GM21723 (cell line): Measurements from ENCODE around the gene HOXB8.

Experiments used
- ATAC-seq: cut with Tn5 transposase; IDR thresholded peaks from one replicate; pipeline ENCODE4 v1.9.1; 2021; ENCODE audit warnings: mild to moderate bottlenecking, moderate library complexity; ENCODE audit not compliant: unreplicated experiment

The HOXB8 gene

DNA sequence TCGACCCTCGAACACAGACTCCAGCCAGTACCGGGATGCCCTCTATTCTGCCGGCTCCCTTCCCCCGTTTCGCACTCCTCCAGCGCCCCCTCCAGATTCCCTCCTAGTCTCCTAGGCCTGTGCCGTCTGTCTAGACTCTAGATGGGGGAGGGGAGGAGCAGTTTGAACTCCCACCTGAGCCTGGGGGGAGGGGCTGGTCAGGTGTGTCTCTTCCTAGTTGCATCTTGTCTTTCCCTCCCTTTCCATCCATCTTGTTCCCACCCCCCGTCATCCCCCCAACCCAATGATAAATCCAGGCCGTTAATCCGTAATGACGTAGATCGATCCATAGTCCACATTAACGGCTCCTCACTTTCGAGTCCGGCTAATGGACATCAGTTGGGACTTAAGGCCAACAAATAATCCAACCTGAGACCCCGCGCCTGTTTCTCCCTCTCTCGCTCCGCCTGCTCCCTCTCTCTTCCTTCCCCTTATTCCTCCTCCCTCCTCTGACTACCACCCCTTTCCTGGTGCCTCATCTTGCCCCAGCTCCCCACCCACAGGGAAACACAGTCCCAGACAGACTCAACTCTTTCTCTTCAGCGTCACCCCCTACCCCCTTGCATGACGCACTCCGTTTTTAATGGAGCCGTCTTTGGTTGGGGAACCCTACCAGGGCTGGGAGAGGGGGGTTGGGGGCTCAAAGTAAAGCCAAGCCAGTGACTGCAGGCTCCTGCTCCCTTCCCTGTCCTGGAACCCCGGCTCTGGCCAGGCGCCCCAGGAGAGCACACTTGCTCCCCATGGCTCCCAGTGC, 18.2 kb downstream of the HOXB8 start:
- no peak for ATAC-seq

DNA sequence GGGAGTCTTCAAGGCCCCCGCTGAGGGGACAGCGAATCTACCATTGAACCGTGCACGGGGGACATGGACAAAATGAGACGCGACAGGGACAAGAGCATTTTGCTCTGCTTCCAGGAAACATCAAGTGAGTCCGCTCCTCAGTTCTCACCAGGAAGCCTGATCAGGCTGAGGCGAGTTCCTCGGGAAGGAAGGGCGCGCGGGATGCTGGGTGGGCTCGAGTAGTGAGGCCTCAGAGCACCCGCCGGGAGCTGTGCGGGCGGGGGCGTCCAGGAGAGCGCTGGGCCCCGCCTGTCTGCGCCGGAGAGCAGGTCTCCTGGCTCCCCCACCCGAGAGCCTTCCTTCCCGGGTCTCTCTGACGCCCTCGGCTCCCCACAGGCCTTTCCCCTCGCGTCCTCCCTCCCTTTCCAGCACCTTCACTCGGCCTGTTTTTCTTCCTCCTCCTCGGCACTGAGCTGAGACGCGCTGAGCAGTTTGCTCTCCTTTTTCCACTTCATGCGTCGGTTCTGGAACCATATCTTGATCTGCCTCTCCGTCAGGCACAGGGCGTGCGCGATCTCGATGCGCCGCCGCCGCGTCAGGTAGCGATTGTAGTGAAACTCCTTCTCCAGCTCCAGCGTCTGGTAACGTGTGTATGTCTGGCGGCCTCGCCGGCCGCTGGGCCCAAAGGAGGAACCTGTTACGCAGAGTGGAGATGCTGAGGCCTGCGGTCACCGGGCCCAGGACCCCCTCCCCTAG, 18.9 kb downstream of the HOXB8 start:
- ATAC-seq: no peak

DNA sequence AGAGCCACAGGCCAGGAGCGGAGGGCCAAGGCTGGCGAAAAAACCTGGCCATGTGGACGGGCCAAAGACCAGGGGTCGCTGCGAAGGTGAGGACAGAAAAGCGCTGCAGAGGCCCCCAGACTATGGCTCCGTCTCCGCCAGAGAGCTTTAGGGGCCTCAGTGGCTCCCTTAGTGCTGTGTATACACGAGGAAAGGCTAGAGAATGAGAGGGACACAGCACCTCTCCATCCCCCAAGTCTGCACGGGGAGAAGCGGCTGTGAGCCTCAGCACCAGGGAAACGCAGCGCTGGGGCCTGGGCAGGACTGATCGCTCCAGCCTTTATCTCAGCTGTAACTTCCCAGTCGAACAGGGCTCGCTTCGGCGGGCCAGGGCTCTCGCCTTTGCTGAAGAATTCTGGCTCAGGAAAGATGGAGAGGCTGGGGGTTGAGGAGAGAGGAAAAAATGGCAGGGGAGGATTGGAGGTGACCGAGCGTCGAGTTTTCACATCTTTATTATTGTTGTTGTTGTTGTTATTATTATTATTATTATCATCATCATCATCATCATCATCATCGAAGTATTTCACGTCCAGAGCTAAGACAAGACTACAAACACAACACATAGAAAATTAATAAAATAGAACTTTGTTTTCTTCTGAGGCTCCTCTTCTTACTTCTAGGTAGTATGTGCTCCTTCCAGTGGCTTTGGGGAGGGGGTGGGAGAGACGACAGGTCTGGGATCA, 19.7 kb downstream of the HOXB8 start:
- ATAC-seq: no peak

DNA sequence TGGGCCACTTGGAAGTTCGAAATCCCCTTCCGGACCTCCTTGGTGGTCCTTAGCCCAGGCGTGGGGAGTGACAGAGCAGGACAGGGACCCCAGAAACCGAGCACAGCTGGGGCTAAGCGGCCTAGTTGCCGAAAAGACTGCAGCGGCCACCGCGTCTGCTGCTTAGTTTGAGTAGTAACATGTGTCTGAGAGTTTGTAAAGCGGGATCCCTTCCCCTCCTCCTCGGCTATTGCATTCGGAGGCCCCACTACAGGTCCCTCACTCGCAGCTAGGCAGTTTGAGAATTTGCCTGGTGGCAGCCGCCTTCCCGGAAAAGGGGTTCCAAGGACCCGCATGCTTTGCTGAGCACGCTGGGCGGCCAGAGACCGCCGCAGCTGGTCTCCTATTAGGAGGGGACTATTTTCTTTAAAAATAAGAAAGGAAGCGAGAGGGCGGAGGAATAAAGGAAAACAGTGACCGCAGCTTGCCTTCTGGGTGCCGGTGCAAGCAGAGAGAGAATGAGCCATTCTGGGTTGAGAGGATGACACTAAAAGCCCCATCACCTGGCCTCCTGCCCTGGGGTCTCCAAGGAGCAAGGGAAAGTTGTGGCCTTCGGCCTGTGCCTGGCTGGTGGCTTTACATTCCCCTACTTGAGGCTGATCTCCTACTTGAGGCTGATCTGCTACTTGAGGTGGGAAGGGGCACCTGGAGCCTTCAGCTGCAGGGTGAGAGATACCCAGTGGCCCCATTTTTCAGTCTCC, 20.4 kb downstream of the HOXB8 start:
- no peak for ATAC-seq

DNA sequence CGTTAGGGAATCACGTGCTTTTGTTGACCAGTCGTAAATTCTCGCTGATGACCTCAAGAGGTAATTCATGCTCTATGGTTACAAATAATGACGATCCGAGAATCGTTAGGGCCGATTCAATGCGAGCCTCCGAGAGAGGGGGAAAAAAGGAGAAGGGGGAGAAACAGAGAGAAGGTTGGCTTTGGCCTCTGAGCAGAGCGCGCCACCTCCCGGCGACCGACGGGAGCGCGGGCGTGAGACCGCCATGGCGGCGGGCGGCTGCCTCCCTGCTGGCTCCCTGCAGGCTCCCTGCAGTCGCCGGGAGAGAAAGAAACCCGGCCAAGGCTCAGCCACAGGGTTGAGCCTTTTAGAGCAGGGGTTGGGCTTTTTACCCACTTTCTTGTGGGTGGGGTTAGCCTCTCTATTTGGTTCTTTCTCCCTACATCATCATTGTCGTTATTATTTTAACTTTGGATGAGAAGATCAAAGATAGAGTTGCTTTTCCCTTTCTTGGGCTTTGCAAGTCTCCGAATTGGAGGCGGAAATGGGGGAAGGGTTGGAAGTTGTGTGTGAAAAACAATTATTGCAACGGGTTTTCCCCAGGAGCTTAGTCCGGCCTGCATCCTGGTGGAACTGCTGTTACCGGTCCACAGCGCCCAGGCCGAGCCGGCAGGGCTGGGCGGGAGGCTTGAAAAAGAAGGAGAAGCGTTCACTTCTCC, 21.1 kb downstream of the HOXB8 start:
- no peak for ATAC-seq

DNA sequence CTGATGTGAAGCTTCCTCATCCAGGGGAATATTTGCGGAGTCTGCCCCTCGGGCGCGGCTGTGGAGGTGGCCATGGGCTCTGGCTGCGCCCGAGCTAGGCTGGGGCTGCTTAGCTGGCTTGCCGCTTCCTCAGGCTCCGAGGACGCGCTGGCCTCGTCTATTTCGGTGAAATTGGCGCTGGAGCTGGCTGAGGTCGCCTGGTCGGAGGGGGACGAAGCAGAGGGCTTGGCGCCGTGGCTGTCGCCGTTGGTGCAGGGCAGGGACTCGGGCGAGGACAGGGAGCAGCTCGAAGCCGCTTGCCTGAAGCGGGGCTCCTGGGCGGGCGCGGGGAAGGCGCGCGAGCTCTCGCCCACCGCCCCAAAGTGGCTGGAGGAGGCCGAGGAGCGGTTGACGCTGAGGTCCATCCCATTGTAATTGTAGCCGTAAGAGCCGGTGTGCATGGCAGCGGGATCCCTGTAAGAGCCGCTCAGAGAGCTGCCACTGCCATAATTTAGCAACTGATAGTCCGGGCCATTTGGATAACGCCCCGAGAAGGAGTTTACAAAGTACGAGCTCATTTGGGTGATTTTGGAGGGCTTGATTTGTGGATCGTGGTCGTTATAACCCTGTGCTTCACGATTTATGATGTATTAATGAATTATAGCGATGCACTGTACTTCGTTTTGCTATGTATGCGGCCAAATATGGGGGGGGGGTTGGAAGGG, 21.8 kb downstream of the HOXB8 start, which contains the start of gene HOXB5:
Gene HOXB5 (minus strand): TSS at position 654 of the 704 bp plus-strand sequence. CDS start 97 bp downstream, at position 557.
- no peak for ATAC-seq

DNA sequence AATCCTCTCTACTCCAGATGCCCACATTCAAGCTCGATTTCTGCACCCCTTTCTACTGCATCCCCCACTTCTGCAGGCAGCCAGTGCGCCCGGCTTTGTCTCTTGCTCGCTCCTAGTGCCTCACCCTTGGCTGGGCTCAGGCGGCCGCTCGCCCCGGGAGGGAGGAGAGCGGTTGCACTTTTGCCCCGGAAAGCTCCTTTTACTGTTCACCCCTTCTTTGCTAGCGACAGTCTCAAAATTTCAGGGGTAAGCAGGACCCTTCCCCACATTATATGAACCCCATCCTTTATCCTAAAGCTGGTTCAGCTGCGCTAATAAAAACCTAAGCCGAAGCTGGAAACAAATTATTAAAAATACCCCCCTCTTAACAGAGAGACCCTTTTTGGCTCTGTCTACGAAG, 22.5 kb downstream of the HOXB8 start:
- no peak for ATAC-seq

DNA sequence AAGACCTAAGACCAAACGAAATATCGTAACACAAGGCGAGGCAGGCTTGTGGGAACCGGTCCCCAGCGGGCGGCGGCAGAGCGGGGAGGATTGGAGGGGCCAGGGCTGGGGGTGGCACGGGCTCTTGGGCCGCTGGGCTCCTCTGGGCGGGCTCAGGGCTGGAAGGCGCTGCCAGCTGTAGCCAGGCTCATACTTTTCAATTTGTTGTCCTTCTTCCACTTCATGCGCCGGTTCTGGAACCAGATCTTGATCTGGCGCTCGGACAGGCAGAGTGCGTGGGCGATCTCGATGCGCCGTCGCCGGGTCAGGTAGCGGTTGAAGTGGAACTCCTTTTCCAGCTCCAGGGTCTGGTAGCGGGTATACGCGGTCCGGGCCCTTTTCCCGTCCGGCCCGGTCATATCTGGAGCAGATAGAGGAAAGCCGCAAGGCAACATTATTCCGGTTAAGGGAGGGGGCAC, 23.0 kb downstream of the HOXB8 start:
- no peak for ATAC-seq

DNA sequence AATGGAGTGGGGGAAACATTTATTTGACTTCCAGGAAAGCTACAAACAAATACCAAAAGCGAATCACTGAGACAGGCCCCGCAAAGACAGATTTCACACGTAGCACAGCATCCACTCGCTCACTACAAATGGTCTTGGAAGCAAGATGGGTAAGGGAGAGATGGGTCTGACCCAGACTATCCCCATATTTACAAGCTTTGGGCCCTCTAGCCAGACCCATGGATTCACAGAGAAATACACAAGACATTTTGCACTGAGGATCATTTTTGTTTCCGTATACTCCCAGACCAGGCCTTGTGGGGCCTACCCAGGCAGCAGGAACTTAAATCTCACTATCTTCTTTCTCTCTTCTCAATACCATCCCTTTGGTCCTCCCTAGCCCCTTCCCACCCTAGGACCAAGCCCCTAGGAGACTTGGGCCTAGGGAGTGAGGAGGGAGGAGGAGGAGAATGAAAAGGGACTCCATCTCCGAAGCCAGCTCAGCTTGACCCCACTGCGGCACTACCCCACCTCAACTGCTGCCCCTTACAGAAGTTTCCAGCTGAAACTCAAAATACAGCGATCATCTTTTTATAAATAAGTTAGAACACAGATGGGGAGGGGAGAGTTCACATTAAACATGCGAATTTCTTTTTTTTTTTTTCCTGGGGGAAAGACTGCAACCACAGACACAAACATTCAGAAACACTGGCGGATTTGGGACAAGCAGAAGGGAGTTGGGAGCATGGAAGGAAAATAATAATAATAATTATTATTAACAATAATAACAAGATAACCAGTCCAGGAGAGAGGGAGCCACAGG, 23.6 kb downstream of the HOXB8 start:
- no peak for ATAC-seq

DNA sequence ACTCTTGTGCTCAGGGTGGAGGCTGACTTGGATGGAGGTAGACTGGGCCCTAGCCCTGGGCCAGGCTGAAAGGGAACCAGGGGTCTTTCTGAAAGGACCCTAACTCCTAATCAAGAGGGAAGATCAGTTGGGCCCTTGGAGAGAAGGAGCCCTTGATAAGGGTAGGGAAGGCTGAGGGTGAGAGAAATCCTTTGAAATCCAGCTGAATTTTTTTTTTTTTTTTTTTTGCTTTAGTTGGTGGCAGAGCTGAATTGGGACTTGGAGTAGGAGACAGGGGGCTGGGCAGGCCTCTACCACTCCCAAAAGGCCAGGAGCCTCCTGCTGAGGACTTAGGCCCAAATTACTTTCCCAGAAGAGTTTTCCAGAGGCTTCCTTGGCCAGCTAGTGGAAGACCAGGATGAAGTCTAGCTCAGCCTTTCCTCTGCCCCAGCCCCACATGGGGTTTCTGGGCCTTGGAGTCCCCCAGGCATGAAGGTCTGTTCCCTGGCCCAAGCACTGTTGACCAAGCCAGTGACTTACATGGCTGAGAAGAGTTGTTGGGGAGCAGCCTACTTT, 24.4 kb downstream of the HOXB8 start:
- ATAC-seq: no peak

DNA sequence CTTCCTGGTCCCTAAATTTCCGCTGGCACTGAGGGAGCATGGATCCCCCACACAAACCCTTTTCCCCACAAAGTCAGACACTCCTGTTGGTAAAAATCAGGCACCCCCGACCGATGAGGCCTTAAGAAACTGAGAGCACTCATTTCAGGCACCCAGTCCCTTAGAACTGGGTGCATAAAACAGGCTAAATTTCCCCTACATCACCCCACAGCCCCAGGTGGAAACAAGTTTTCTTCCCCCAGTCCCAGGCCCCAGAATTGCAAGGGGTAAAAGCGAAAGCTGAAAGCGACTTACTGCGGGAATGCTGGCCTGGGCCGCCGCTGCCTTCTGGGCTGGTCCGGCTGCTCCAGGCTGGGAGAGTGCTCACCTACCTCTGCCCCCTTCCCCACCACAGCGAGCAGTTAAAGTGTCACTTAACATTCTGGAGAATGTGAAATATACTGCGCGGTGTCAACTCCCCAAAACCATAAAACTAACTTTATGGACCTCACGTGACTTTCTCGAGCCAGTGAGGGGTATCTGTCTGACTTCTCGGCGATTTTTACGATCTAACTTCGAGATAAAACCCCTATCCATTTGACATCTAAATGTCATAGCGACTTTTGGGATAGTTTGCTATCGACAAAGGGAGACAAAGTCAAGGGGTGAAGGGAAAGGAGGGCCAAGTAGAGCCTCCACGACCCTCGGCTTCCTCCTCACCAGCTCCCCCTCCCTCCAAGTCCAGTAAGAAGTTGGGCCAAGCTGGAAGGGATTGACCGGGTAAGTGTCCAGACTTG, 25.1 kb downstream of the HOXB8 start, which contains the start of gene HOXB3:
Gene HOXB3 (minus strand): TSS at position 411 of the 776 bp plus-strand sequence. CDS start 37,767 bp downstream, outside the sequence.
- ATAC-seq: no peak

DNA sequence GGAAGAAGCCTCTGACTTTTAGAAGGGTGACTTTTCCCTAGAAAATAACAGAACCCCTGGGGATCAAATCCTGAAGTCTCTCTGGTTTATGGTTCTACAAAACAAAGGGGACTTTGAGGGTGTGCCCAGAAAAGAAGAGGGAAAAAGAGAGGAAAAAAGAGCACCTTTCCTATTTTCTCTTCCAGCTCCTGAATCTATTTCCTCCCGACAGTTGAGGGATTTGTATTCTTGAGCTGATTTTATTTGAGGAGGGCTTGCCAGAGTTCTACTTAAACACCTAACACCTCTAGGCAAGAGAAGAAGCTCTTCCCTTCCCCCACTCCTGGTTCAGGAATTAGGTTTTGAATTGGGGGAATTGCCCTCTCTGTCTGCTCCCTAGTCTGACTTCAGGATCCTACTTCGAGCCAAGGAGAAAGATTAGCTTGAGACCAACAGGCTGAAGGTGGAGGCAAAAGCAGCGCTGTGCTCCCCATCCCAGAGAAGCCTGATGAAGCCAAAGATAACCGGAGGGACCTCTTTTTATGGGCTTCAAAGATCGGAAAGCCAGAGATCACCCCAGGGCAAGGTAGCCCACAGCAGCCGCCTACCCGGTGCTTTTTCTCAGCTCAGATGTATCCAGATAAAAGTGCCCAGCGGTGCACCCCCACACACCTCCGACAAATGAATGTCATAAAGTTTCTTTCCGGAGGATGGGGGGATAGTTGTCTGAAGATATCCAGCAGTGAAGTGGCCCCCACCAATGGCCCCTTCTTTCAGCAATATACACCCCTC, 25.8 kb downstream of the HOXB8 start:
- no peak for ATAC-seq

DNA sequence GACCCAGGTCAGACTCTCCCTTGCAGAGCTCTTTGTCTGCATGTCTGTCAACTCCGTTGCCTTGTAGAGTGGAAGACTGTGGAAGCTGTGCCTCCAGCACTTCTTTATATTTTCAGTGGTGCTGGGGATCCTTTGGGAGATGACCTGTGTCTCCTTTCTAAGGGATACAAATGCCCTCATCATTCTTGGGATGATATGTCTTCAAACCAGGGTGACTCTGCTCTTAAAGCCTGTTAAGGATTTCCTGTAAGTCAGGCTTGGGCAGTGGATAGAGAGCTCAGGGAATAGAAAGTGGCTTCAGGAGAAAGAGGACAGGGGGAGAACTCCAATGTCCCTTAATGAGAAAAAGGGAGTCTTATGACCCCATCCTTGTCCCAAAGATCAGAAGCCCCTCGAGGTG, 26.6 kb downstream of the HOXB8 start:
- no peak for ATAC-seq

DNA sequence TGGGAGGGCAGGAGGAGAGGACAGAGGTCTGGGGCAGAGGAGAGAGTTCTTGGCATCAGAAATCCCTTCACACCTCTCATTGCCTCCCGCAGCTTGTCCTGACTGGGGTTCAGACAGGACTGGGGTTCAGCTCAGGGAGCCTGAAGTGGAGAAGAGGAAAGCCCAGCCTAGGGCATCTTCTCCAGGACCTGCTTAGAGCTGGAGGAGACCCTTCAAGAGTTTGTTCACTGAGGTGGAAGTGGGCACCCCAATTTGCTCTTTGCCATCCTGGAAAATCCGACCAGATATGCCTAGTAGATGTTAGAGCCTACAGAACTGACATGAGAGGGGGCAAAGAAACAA, 27.0 kb downstream of the HOXB8 start:
- no peak for ATAC-seq

DNA sequence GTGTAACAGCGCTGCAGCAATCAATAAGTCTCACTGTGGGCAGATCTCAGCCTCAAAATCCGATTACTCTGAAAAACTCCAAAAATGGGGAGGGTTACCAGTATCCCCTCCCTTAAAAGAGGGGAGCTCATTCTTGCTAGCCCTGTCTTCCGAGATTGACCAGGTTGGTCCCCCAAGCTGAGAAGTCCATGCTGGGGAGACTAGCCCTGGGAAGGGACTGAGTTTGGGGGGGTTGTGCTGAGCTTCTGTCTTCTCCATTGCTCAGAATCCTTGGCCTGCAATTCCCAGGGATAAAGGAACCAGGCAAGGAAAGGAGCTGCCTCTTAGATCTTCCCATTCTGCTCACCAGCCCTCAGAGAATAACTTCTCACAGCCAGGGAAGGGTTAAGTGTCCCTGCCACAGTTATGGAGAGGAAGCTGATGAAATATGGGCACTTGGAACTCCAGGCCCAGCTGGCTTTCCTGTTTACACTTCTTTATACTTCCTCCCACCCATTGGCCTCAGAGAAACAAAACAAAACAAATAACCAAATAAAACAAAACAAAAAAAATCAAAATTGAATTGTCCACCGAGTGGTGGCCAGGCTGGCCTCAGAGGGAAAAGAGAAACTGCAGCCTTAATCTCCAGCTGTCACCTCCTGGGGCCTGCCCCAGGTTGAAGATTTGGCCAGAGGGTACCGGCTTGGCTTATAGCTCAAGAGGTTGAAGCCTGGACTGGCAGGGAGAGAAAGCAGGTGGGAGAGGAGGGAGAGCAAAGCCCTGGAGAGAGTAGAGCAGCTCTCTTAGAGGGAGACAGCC, 27.6 kb downstream of the HOXB8 start:
- ATAC-seq: no peak
